Fibroblast of mammary gland (primary cell): Measurements from ENCODE around the gene MPP7.

ENCODE experiments used
- DNase-seq: peaks from one replicate; pipeline ENCODE4 v3.0.0-alpha.2; 2010; ENCODE audit warnings: low read depth
- H3K4me3 ChIP-seq: 2 replicates; pipeline ENCODE4 v1.5.1; 2011; ENCODE audit warnings: low read depth, mild to moderate bottlenecking, low read length, moderate library complexity; ENCODE audit not compliant: control insufficient read depth
- CTCF ChIP-seq: conservative IDR thresholded peaks from 2 replicates; pipeline ENCODE4 v1.5.1; 2011; ENCODE audit warnings: low read depth, low read length, inconsistent platforms; ENCODE audit not compliant: control insufficient read depth, insufficient read depth

Gene MPP7

GRCh38 chr10:28276384-28276783, 26.5 kb downstream of the MPP7 start:
- H3K4me3 ChIP-seq, result no peak overlapping the region
- no peak for TF ChIP-seq CTCF
- no peak for DNase-seq

- TF ChIP-seq CTCF, result no peak
- H3K4me3 ChIP-seq, result no peak overlapping the region
- DNase-seq, result no peak
Observed at GRCh38 chr10:28274475-28274874, 28.4 kb downstream of the MPP7 start.

DNA sequence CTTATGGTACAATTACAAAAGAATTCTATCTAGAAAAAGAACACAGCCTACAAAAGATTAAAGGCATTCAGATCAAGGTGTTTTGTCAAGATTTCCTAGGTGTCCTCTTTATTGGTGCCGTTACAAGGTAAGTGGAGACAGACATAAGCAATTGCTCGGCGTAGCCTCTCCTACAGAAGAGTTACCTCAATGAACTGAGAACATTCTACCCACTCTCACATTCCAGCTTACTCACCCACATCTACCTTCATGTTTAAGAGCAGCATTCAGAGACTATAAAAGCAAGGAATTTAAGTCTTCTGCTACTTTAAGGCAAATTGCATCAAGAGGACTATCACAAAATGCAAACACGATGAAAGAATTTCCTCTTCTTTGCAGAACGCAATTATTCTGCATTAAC, 29.5 kb downstream of the MPP7 start:
- DNase-seq, result no peak
- H3K4me3 ChIP-seq, result no peak overlapping the region
- TF ChIP-seq CTCF, result no peak

- TF ChIP-seq CTCF, result no peak
- DNase-seq, result no peak
- no peak overlapping the region for H3K4me3 ChIP-seq
Observed at GRCh38 chr10:28269842-28270456, 32.9 kb downstream of the MPP7 start.

DNA sequence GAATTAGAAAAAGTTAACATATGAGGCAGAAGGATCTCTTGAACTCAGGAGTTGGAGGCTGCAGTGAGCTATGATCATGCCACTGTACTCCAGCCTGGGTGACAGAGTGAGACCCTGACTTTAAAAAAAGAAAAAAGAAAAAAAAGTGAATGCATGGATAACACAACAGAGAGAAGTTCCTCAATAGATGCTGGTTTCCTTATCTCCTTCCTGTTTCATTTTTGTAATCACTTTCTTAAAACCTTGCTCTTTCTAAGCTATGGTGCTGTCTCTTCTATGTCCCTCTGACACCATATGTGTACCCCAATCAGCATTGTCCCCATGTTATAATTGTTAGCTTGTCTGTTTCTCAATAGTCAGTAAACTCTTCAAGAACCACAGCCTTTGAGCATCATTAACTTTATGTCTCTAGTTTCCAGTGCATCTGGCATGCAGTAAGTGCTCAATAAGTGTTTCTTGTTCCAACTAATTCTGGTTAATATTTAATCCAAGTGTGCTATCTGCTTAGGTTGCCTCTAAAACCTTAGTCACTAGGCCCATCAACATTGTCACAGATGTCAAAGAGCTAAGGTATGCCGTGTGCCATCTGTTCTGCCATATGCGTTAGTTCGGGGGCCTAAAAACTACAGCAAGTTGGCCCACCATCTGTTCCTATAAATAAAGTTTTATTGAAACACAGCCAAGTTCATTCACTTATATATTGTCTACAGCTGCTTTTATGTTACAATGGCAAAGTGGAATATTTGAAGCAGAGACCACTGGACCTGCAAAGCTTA, 36.2 kb downstream of the MPP7 start:
- no peak overlapping the region for H3K4me3 ChIP-seq
- TF ChIP-seq CTCF, result no peak
- no peak for DNase-seq

DNA sequence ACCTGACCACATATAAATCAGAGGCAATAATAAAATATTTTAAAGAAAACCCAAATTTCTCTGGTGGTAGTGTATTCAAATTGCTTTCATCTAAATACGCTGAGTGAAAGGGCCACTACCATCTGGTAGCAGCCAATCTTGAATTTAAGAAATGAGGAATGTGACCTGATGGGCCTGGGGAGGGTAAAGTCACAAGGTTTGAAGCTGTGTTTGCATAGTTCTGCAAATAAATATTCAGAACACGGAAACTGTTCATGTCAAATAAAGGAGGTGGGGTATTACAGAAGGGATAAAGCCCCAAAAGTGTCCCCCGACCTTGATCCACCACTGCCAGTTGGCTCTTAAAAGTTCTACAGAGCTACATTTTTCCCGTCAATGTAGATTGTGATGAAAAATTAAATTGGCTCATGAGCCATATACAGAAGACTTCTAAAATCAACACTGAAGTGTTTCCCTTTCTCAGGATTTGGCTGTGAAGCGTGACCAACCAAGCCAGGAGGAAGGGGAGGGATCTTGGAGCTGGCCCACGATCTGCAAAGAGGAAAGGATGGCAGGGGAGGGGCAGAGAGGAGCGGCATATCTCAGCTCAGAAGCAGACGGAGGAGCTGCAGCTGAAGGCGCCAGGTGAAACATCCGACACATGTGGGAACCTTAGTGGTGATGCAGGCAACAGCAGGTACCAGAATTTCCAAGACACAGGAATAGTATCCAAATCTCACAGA, 39.6 kb downstream of the MPP7 start:
- no peak for TF ChIP-seq CTCF
- no peak for DNase-seq
- no peak overlapping the region for H3K4me3 ChIP-seq
